ENCODE measurements around the gene PDGFD. TPM values are rescaled to one million over a fixed set of nuclear protein-coding genes. Genes with fewer than 3 reads are reported as not detected.

Gene PDGFD
- total RNA-seq, 1 experiment from 2014 or later, result 1.7 TPM

- no peaks in the 10 kb centered on the region for H3K23me2 ChIP-seq (ENCODE audit: insufficient read length, low read depth, low read length, poor library complexity, severe bottlenecking)
Measured at GRCh38 chr11:103946793-103947545, 217.0 kb downstream of the PDGFD start.

More at GRCh38 chr11:103946793-103947545, 217.0 kb downstream of the PDGFD start:
- H4K20me1 ChIP-seq (ENCODE audit: control insufficient read depth, insufficient read depth, insufficient read length), result no peaks in the 10 kb centered on the region
- H3K4me2 ChIP-seq (ENCODE audit: insufficient read depth, insufficient read length, low read length), result no peak overlapping the region
- no peak overlapping the region for H4K91ac ChIP-seq (ENCODE audit: insufficient read length, low read depth, low read length)
- H2BK12ac ChIP-seq (ENCODE audit: insufficient read length, low read depth, low read length), result no peak overlapping the region
- DNase-seq, result no peak
- H3K27me3 ChIP-seq (ENCODE audit: insufficient read depth, low read length), result no peaks in the 10 kb centered on the region
- H3K36me3 Mint-ChIP-seq (ENCODE audit: insufficient read depth in 1 of 3, low read depth in 3 of 3), result no peaks in the 10 kb centered on the region
- H3K4ac ChIP-seq (ENCODE audit: low read depth, low read length), result no peak overlapping the region
- no peak overlapping the region for H3K27ac ChIP-seq (ENCODE audit: insufficient read length, low read depth, low read length)
- H3K18ac ChIP-seq (ENCODE audit: insufficient read length, low read depth, low read length), result no peak overlapping the region
- no peak overlapping the region for H2AFZ ChIP-seq (ENCODE audit: low read length)
- no peak overlapping the region for H4K5ac ChIP-seq (ENCODE audit: insufficient read length, low read depth, low read length)
- no peak overlapping the region for H3K56ac ChIP-seq (ENCODE audit: insufficient read length, low read depth, low read length)
- no peak overlapping the region for H3K9ac ChIP-seq (ENCODE audit: extremely low read depth, insufficient read length, low read length)
- no peak overlapping the region for H2BK5ac ChIP-seq (ENCODE audit: insufficient read length, low read length)
- H2BK15ac ChIP-seq (ENCODE audit: low read depth, low read length), result no peak overlapping the region
- no peak overlapping the region for H2BK120ac ChIP-seq (ENCODE audit: low read depth, low read length, poor library complexity, severe bottlenecking)
- H3K4me1 Mint-ChIP-seq, result no peaks in the 10 kb centered on the region
- no peaks in the 10 kb centered on the region for H3K79me1 ChIP-seq (ENCODE audit: insufficient read depth, low read depth, low read length, poor library complexity, severe bottlenecking)
- H3K9me3 Mint-ChIP-seq, result no peaks in the 10 kb centered on the region
- H3K4me1 ChIP-seq (ENCODE audit: insufficient read depth, low read length), result no peaks in the 10 kb centered on the region
- no peak overlapping the region for H2BK20ac ChIP-seq (ENCODE audit: low read depth, low read length, poor library complexity, severe bottlenecking)
- no peak overlapping the region for H4K8ac ChIP-seq (replicated peaks; ENCODE audit: insufficient read length, low read depth, low read length)
- no peak overlapping the region for H3K23ac ChIP-seq (ENCODE audit: insufficient read length, low read depth, low read length)
- H3T11ph ChIP-seq (ENCODE audit: low read length), result no peak overlapping the region
- no CpG with 5 or more reads among the region's 3 CpGs for WGBS (ENCODE audit: extremely low coverage, insufficient read length, low lambda C conversion rate)
- no peak overlapping the region for H3K14ac ChIP-seq (ENCODE audit: insufficient read depth, low read length)
- no peak overlapping the region for H3K27ac Mint-ChIP-seq
- 0 out of 2 replicates have a peak, but pooled peaks cover 2% of the 10 kb centered on the region for H3K79me2 ChIP-seq (ENCODE audit: insufficient read depth, low read length)
- no peak overlapping the region for H2AK5ac ChIP-seq (ENCODE audit: insufficient read length, low read length)
- no peak for TF ChIP-seq CTCF (conservative IDR thresholded peaks at IDR 0.05)
- no peaks in the 10 kb centered on the region for H3K9me3 ChIP-seq (ENCODE audit: control insufficient read depth, low read depth, low read length)
- no peaks in the 10 kb centered on the region for H3K27me3 Mint-ChIP-seq (ENCODE audit: low read depth)
- H3K4me3 Mint-ChIP-seq, result no peak overlapping the region
